ENCODE results near the gene PTPRG. TPM values are rescaled to one million over a fixed set of nuclear protein-coding genes. Genes with fewer than 3 reads are reported as not detected.

Gene PTPRG
- total and polyA plus RNA-seq, 12 donors: 6.3 to 119 (median 72.2) TPM

DNA sequence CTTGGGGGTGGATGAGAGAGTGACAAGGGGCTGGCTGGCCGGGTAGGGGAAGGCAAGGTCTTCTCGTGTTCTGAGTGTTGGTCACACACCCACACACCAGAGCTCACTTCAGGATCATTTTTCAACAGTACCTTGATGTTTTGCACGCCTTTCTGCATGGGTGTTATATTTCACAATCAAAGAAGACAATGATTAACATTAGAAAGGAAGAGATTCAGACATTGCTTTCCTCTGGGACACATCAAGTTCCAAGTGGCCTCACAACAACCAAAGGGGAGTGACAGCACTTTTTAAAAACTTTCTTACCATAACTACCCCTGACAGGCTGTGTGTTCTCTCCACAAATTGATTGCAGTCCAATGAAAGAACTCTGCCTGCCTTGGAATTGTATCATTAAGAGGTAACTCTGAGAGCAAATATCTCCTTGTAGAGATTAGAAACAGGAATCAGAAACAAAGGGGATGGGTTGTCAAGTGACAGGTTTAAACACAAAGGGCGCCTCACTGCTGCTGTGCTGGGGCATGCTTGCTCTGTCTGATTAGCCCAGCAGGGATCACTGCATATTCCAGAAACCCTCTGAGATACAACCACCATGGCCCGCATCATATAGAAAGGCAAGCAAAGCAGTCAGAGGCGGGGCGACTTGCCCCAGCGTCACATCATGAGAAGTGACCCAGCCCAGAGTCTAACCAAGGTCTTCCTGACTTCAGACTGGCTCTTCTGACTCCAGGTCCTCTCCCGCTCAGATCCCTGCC lies 581.1 kb downstream of the PTPRG start:
- H3K27me3 ChIP-seq: no peaks in the 10 kb centered on the region
- WGBS, 4 donors: 80 to 89% (median 87%) methylated on average over 9 of the region's 9 CpGs
- H3K4me3 ChIP-seq: no peak overlapping the region
- intact Hi-C loops (cut with DNase I): no loop called here
- no peak for TF ChIP-seq POLR2A (IDR thresholded peaks at IDR 0.05)
- DNase-seq: no peak
- no peaks in the 10 kb centered on the region for H3K9me3 ChIP-seq (replicated peaks in 1 of 3)
- H3K27ac ChIP-seq: peak overlapping the region in 1 of 5 donors; percentile 46
- peaks cover 0 to 14% of the 10 kb centered on the region in 2 donors for H3K4me1 ChIP-seq (replicated peaks in 1 of 2)
- H3K36me3 ChIP-seq (replicated peaks in 1 of 2): no peaks in the 10 kb centered on the region

GRCh38 chr3:62143843-62144450 lies 582.6 kb downstream of the PTPRG start:
- Histone ChIP-seq H3K4me3 (no peak overlapping the region), H3K27ac (peak overlapping the region in 1 of 5 donors; percentile 54), H3K27me3 (no peaks in the 10 kb centered on the region), H3K9me3 (replicated peaks in 1 of 3) (no peaks in the 10 kb centered on the region), H3K4me1 (replicated peaks in 1 of 2) (peaks cover 0 to 14% of the 10 kb centered on the region in 2 donors), H3K36me3 (replicated peaks in 1 of 2) (no peaks in the 10 kb centered on the region)
- no peak for TF ChIP-seq CTCF (IDR thresholded peaks at IDR 0.05)
- no peak for DNase-seq
- WGBS, 4 donors: 78 to 82% (median 79%) methylated on average over 6 of the region's 6 CpGs
- intact Hi-C loops (cut with DNase I): no loop called here

- intact Hi-C loops (cut with DNase I): no loop called here
- no peak for TF ChIP-seq POLR2A (IDR thresholded peaks at IDR 0.05)
- TF ChIP-seq CTCF (IDR thresholded peaks at IDR 0.05): no peak
- Histone ChIP-seq H3K9me3 (replicated peaks in 1 of 3) (no peaks in the 10 kb centered on the region), H3K36me3 (replicated peaks in 1 of 2) (no peaks in the 10 kb centered on the region), H3K27ac (peak overlapping the region in 1 of 5 donors; percentile 54), H3K4me3 (no peak overlapping the region), H3K4me1 (replicated peaks in 1 of 2) (peaks cover 0 to 14% of the 10 kb centered on the region in 2 donors), H3K27me3 (no peaks in the 10 kb centered on the region)
- DNase-seq: no peak
- 65 to 72% (median 72%) methylated on average over 4 of the region's 4 CpGs for WGBS, 4 donors
Measured at GRCh38 chr3:62144482-62144881, 583.1 kb downstream of the PTPRG start.

- intact Hi-C loops (cut with DNase I): no loop called here
Measured at GRCh38 chr3:62145086-62145757, 583.9 kb downstream of the PTPRG start.

More at GRCh38 chr3:62145086-62145757, 583.9 kb downstream of the PTPRG start:
- H3K4me3 ChIP-seq: no peak overlapping the region
- WGBS, 4 donors: 83 to 91% (median 88%) methylated on average over 9 of the region's 9 CpGs
- H3K9me3 ChIP-seq (replicated peaks in 1 of 3): no peaks in the 10 kb centered on the region
- TF ChIP-seq POLR2A (IDR thresholded peaks at IDR 0.05): no peak
- TF ChIP-seq CTCF (IDR thresholded peaks at IDR 0.05): no peak
- peaks cover 3 to 21% of the 10 kb centered on the region in 2 donors for H3K4me1 ChIP-seq (replicated peaks in 1 of 2)
- H3K27ac ChIP-seq: peak overlapping the region in 1 of 5 donors; percentile 42
- no peak for DNase-seq
- H3K36me3 ChIP-seq (replicated peaks in 1 of 2): no peaks in the 10 kb centered on the region
- H3K27me3 ChIP-seq: no peaks in the 10 kb centered on the region

All from adrenal gland (tissue), 12 donors.